Measurements from ENCODE around the gene TDRD3. TPM values are rescaled to one million over a fixed set of nuclear protein-coding genes. Genes with fewer than 3 reads are reported as not detected.

Gene TDRD3
- polyA plus RNA-seq, result 27.0 TPM
- long read RNA-seq, donor 1, partial matches to known transcripts, result 0 of 1 reads
- long read RNA-seq, donor 1, other reads (novel, unspliced or antisense), result 0 of 1 reads
- long read RNA-seq, donor 2, partial matches to known transcripts, result 16 of 16 reads
- long read RNA-seq, donor 2, other reads (novel, unspliced or antisense), result 0 of 16 reads
- long read RNA-seq, donor 3, result 0 reads
- long read RNA-seq, donor 4, result 0 reads
- long read RNA-seq, donor 5, result 0 reads
- long read RNA-seq, donor 6, partial matches to known transcripts, result 0 of 1 reads
- long read RNA-seq, donor 6, other reads (novel, unspliced or antisense), result 0 of 1 reads
- long read RNA-seq, donor 7, partial matches to known transcripts, result 0 of 1 reads
- long read RNA-seq, donor 7, other reads (novel, unspliced or antisense), result 0 of 1 reads
- long read RNA-seq, donor 8, partial matches to known transcripts, result 0 of 3 reads
- long read RNA-seq, donor 8, other reads (novel, unspliced or antisense), result 0 of 3 reads
- long read RNA-seq, donor 9, result 0 reads
- long read RNA-seq, donor 10, partial matches to known transcripts, result 0 of 1 reads
- long read RNA-seq, donor 10, other reads (novel, unspliced or antisense), result 0 of 1 reads
- long read RNA-seq, donor 11, partial matches to known transcripts, result 5 of 5 reads
- long read RNA-seq, donor 11, other reads (novel, unspliced or antisense), result 0 of 5 reads

DNA sequence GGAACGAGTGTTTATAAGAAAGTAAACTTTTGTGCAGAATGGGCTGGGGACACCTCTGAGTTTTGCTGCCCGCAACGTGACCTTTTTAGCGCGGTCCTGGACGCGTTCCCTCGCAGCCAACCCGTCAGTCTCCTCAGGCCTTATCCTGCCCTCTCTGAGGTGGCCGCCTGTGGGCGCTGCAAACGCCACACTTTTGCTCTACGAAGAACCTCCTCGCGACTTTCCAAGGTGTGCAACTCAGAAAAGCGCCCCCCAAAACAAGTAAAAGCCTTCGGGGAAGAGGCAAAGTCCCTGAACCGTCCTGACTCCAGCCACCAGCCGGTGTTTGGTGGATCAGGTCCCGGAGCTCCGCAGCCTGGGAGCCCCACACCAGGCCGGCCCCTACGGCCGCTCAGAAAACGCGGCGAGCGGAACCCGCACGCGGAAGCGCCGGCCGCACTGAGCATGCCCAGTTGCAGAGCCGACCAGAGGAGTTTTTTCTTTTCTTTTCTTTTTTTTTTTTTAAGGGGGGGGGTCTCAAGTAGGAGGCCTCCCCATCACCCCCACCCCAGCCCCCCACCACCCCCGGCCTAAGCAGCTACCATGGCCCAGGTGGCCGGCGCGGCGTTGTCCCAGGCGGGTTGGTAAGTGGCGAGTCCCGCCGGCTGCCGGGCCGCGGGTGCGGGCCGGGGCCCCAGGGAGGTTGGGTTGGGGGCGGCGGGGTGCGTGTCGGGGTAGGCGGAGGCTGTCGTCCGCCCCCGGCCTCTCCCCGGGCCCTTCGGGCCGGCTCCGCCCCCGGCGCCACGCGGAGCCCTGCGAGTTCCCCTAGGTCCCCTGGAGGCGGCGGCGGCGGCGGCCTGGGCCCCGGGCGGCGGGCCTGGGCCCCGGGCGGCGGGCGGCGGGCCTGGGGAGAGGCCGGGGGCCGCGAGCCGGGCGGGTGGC, at the start of gene TDRD3:
Gene TDRD3, plus strand, starts transcription at position 438 of the 921 bp plus-strand sequence. Its CDS starts 145 bp downstream, at position 583.
- H3K27me3 ChIP-seq (ENCODE audit: control insufficient read depth, insufficient read depth, low read length), result no peaks in the 10 kb centered on the region
- no CpG with 5 or more reads among the region's 84 CpGs for WGBS (ENCODE audit: insufficient coverage, low lambda C conversion rate)

DNA sequence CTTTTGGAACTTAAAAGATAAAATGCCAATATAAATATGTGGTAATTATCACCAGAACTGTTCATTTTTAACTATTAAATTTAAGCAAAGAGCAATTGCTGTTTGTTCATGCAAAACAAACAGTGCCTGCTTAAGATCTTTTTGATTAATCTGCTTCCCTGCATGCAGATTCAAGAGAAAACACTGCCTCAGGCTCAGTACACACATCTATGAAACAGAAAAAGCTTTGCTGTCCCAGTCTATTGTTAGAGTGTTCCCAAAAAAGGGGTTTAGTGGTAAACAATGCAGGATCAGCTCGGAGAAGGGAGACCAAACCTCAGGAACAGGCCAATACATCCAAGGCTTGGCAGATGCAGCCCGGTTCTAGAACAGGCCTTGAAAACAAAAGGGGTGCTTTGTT, 49.3 kb upstream of the TDRD3 start:
- Histone ChIP-seq H3K36me3 (ENCODE audit: control insufficient read depth, insufficient read depth, low read length) (no peaks in the 10 kb centered on the region), H3K27ac (ENCODE audit: low read length) (no peak overlapping the region), H3K9me3 (ENCODE audit: control insufficient read depth, low read depth, low read length) (no peaks in the 10 kb centered on the region), H3K4me3 (ENCODE audit: low read length) (no peak overlapping the region), H3K27me3 (ENCODE audit: control insufficient read depth, insufficient read depth, low read length) (no peaks in the 10 kb centered on the region), H3K4me1 (ENCODE audit: control insufficient read depth, insufficient read depth, low read length) (no peaks in the 10 kb centered on the region)
- no CpG with 5 or more reads among the region's 2 CpGs for WGBS (ENCODE audit: insufficient coverage, low lambda C conversion rate)
- no peak for DNase-seq

More for the DNA sequence above, at the start of gene TDRD3:
- Histone ChIP-seq H3K4me3 (ENCODE audit: low read length) (peak within 1 kb of the TSS; percentile 89), H3K9me3 (ENCODE audit: control insufficient read depth, low read depth, low read length) (no peaks in the 10 kb centered on the region), H3K4me1 (ENCODE audit: control insufficient read depth, insufficient read depth, low read length) (peaks cover 14% of the 10 kb centered on the region), H3K36me3 (ENCODE audit: control insufficient read depth, insufficient read depth, low read length) (no peaks in the 10 kb centered on the region), H3K27ac (ENCODE audit: low read length) (peak within 1 kb of the TSS; percentile 94)
- peak; percentile 86 to 94 for DNase-seq

- H3K4me3 ChIP-seq (ENCODE audit: low read length), result no peak overlapping the region
- no peaks in the 10 kb centered on the region for H3K9me3 ChIP-seq (ENCODE audit: control insufficient read depth, low read depth, low read length)
- H3K4me1 ChIP-seq (ENCODE audit: control insufficient read depth, insufficient read depth, low read length), result no peaks in the 10 kb centered on the region
- no peak overlapping the region for H3K27ac ChIP-seq (ENCODE audit: low read length)
- WGBS (ENCODE audit: insufficient coverage, low lambda C conversion rate), result no CpG with 5 or more reads among the region's 3 CpGs
- DNase-seq, result no peak
- H3K36me3 ChIP-seq (ENCODE audit: control insufficient read depth, insufficient read depth, low read length), result no peaks in the 10 kb centered on the region
- no peaks in the 10 kb centered on the region for H3K27me3 ChIP-seq (ENCODE audit: control insufficient read depth, insufficient read depth, low read length)
These were observed 48.9 kb upstream of the TDRD3 start for GRCh38 chr13:60348097-60348496.

- no peak for DNase-seq
- H3K4me1 ChIP-seq (ENCODE audit: control insufficient read depth, insufficient read depth, low read length), result no peaks in the 10 kb centered on the region
- H3K27me3 ChIP-seq (ENCODE audit: control insufficient read depth, insufficient read depth, low read length), result no peaks in the 10 kb centered on the region
- no peak overlapping the region for H3K27ac ChIP-seq (ENCODE audit: low read length)
- H3K36me3 ChIP-seq (ENCODE audit: control insufficient read depth, insufficient read depth, low read length), result no peaks in the 10 kb centered on the region
- no peaks in the 10 kb centered on the region for H3K9me3 ChIP-seq (ENCODE audit: control insufficient read depth, low read depth, low read length)
- WGBS (ENCODE audit: insufficient coverage, low lambda C conversion rate), result 80% methylated on average over 1 of the region's 2 CpGs
- no peak overlapping the region for H3K4me3 ChIP-seq (ENCODE audit: low read length)
These were observed 45.7 kb upstream of the TDRD3 start for GRCh38 chr13:60351326-60351725.

- no peak overlapping the region for H3K27ac ChIP-seq (ENCODE audit: low read length)
- no peak overlapping the region for H3K4me3 ChIP-seq (ENCODE audit: low read length)
- H3K27me3 ChIP-seq (ENCODE audit: control insufficient read depth, insufficient read depth, low read length), result no peaks in the 10 kb centered on the region
- no peaks in the 10 kb centered on the region for H3K36me3 ChIP-seq (ENCODE audit: control insufficient read depth, insufficient read depth, low read length)
- no peak for DNase-seq
- WGBS (ENCODE audit: insufficient coverage, low lambda C conversion rate), result 80% methylated on average over 1 of the region's 4 CpGs
- H3K9me3 ChIP-seq (ENCODE audit: control insufficient read depth, low read depth, low read length), result no peaks in the 10 kb centered on the region
- no peaks in the 10 kb centered on the region for H3K4me1 ChIP-seq (ENCODE audit: control insufficient read depth, insufficient read depth, low read length)
These were observed 45.0 kb upstream of the TDRD3 start for GRCh38 chr13:60351855-60352615.

DNA sequence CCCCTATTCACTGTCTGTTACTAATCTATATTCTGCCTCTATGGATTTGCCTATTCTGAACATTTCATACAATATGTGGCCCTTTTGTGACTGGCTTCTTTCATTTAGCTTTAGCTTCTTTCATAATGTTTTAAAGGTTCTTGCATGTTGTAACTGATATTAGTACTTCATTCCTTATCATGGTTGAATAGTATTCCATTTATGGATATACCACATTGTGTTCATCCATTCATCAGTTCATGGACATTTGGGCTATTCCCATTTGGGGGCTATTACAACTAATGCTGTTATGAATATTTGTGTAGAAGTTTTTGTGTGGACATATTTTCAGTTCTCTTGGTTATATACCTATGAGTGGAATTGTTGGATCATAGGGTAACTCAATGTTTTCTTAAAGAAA, 44.4 kb upstream of the TDRD3 start:
- no peaks in the 10 kb centered on the region for H3K4me1 ChIP-seq (ENCODE audit: control insufficient read depth, insufficient read depth, low read length)
- DNase-seq, result no peak

GRCh38 chr13:60355056-60355455, 42.0 kb upstream of the TDRD3 start:
- Histone ChIP-seq H3K4me1 (ENCODE audit: control insufficient read depth, insufficient read depth, low read length) (no peaks in the 10 kb centered on the region), H3K27me3 (ENCODE audit: control insufficient read depth, insufficient read depth, low read length) (no peaks in the 10 kb centered on the region), H3K36me3 (ENCODE audit: control insufficient read depth, insufficient read depth, low read length) (no peaks in the 10 kb centered on the region), H3K9me3 (ENCODE audit: control insufficient read depth, low read depth, low read length) (no peaks in the 10 kb centered on the region), H3K4me3 (ENCODE audit: low read length) (no peak overlapping the region), H3K27ac (ENCODE audit: low read length) (no peak overlapping the region)
- no peak for DNase-seq

More for the DNA sequence above, 44.4 kb upstream of the TDRD3 start:
- no peaks in the 10 kb centered on the region for H3K27me3 ChIP-seq (ENCODE audit: control insufficient read depth, insufficient read depth, low read length)
- H3K9me3 ChIP-seq (ENCODE audit: control insufficient read depth, low read depth, low read length), result no peaks in the 10 kb centered on the region
- H3K36me3 ChIP-seq (ENCODE audit: control insufficient read depth, insufficient read depth, low read length), result no peaks in the 10 kb centered on the region
- no peak overlapping the region for H3K27ac ChIP-seq (ENCODE audit: low read length)
- H3K4me3 ChIP-seq (ENCODE audit: low read length), result no peak overlapping the region

GRCh38 chr13:60356970-60357369, 40.0 kb upstream of the TDRD3 start:
- Histone ChIP-seq H3K27ac (ENCODE audit: low read length) (no peak overlapping the region), H3K36me3 (ENCODE audit: control insufficient read depth, insufficient read depth, low read length) (no peaks in the 10 kb centered on the region), H3K27me3 (ENCODE audit: control insufficient read depth, insufficient read depth, low read length) (no peaks in the 10 kb centered on the region), H3K9me3 (ENCODE audit: control insufficient read depth, low read depth, low read length) (no peaks in the 10 kb centered on the region), H3K4me3 (ENCODE audit: low read length) (no peak overlapping the region), H3K4me1 (ENCODE audit: control insufficient read depth, insufficient read depth, low read length) (no peaks in the 10 kb centered on the region)
- no peak for DNase-seq

GRCh38 chr13:60358453-60358852, 38.6 kb upstream of the TDRD3 start:
- Histone ChIP-seq H3K4me1 (ENCODE audit: control insufficient read depth, insufficient read depth, low read length) (no peaks in the 10 kb centered on the region), H3K27ac (ENCODE audit: low read length) (no peak overlapping the region), H3K4me3 (ENCODE audit: low read length) (no peak overlapping the region), H3K27me3 (ENCODE audit: control insufficient read depth, insufficient read depth, low read length) (no peaks in the 10 kb centered on the region), H3K36me3 (ENCODE audit: control insufficient read depth, insufficient read depth, low read length) (no peaks in the 10 kb centered on the region), H3K9me3 (ENCODE audit: control insufficient read depth, low read depth, low read length) (no peaks in the 10 kb centered on the region)
- 94% methylated on average over 2 of the region's 2 CpGs for WGBS (ENCODE audit: insufficient coverage, low lambda C conversion rate)
- DNase-seq, result no peak

GRCh38 chr13:60363288-60363687, 33.7 kb upstream of the TDRD3 start:
- WGBS (ENCODE audit: insufficient coverage, low lambda C conversion rate), result no CpG with 5 or more reads among the region's 2 CpGs
- no peak for DNase-seq
- H3K4me1 ChIP-seq (ENCODE audit: control insufficient read depth, insufficient read depth, low read length), result no peaks in the 10 kb centered on the region
- H3K4me3 ChIP-seq (ENCODE audit: low read length), result no peak overlapping the region
- H3K27ac ChIP-seq (ENCODE audit: low read length), result no peak overlapping the region
- H3K27me3 ChIP-seq (ENCODE audit: control insufficient read depth, insufficient read depth, low read length), result peaks cover 5% of the 10 kb centered on the region
- no peaks in the 10 kb centered on the region for H3K9me3 ChIP-seq (ENCODE audit: control insufficient read depth, low read depth, low read length)
- H3K36me3 ChIP-seq (ENCODE audit: control insufficient read depth, insufficient read depth, low read length), result no peaks in the 10 kb centered on the region
